ENCODE data around the gene TRPM8.

- no peak for TF ChIP-seq POLR2A (IDR thresholded peaks at IDR 0.05)
- TF ChIP-seq CTCF (IDR thresholded peaks at IDR 0.05), result no peak
Measured at GRCh38 chr2:233922471-233922870, 5.3 kb downstream of the TRPM8 start.

Data from suprapubic skin (tissue), 3 donors.